ENCODE data around the gene OXER1.

The OXER1 gene

GRCh38 chr2:42758751-42759150, 5.2 kb downstream of the OXER1 start:
- H3K4me3 ChIP-seq (replicated peaks; ENCODE audit: low read depth, low read length), result no peak overlapping the region
- no peak for DNase-seq (ENCODE audit: extremely low read depth, low read depth)
- no peak for TF ChIP-seq CTCF (IDR thresholded peaks at IDR 0.05; ENCODE audit: low read depth, low read length, missing control alignments)

- DNase-seq (ENCODE audit: extremely low read depth, low read depth), result no peak
- no peak for TF ChIP-seq CTCF (IDR thresholded peaks at IDR 0.05; ENCODE audit: low read depth, low read length, missing control alignments)
- no peak overlapping the region for H3K4me3 ChIP-seq (replicated peaks; ENCODE audit: low read depth, low read length)
Measured at GRCh38 chr2:42757981-42758740, 5.8 kb downstream of the OXER1 start.

- no peak overlapping the region for H3K4me3 ChIP-seq (replicated peaks; ENCODE audit: low read depth, low read length)
- no peak for DNase-seq (ENCODE audit: extremely low read depth, low read depth)
Measured at GRCh38 chr2:42756966-42757513, 6.9 kb downstream of the OXER1 start.

GRCh38 chr2:42756150-42756775, 7.7 kb downstream of the OXER1 start:
- H3K4me3 ChIP-seq (replicated peaks; ENCODE audit: low read depth, low read length), result no peak overlapping the region
- DNase-seq (ENCODE audit: extremely low read depth, low read depth), result no peak
- TF ChIP-seq CTCF (IDR thresholded peaks at IDR 0.05; ENCODE audit: low read depth, low read length, missing control alignments), result no peak

More at GRCh38 chr2:42756966-42757513, 6.9 kb downstream of the OXER1 start:
- TF ChIP-seq CTCF (IDR thresholded peaks at IDR 0.05; ENCODE audit: low read depth, low read length, missing control alignments), result no peak

- DNase-seq (ENCODE audit: extremely low read depth, low read depth), result peak; percentile 38
- no peak overlapping the region for H3K4me3 ChIP-seq (replicated peaks; ENCODE audit: low read depth, low read length)
- no peak for TF ChIP-seq CTCF (IDR thresholded peaks at IDR 0.05; ENCODE audit: low read depth, low read length, missing control alignments)
Measured at GRCh38 chr2:42755191-42755880, 8.6 kb downstream of the OXER1 start.

- TF ChIP-seq CTCF (IDR thresholded peaks at IDR 0.05; ENCODE audit: low read depth, low read length, missing control alignments), result no peak
- DNase-seq (ENCODE audit: extremely low read depth, low read depth), result no peak
- no peak overlapping the region for H3K4me3 ChIP-seq (replicated peaks; ENCODE audit: low read depth, low read length)
Measured at GRCh38 chr2:42754776-42755140, 9.2 kb downstream of the OXER1 start.

Measured in HFF-Myc (cell line).